Stomach (tissue), 4 donors: ENCODE data around the gene ATP7A.

Source experiments
- EP300 ChIP-seq: sonication (generic); formaldehyde crosslinking; IDR thresholded peaks from one replicate; pipeline ENCODE4 v1.6.1; 2017; ENCODE audit warnings: antibody characterized with exemption
- POLR2A ChIP-seq, 4 donors: fragments of 450-650 bp; IDR thresholded peaks; one replicate each; pipeline ENCODE4 v1.6.1; 2016; ENCODE audit warnings: antibody characterized with exemption in 4 of 4, control low read depth in 2 of 4, mild to moderate bottlenecking in 1 of 4, moderate library complexity in 1 of 4
- POLR2AphosphoS5 ChIP-seq, 3 donors: sonication (generic); formaldehyde crosslinking; IDR thresholded peaks; one replicate each; pipeline ENCODE4 v1.6.1; 2016; ENCODE audit warnings: antibody characterized with exemption in 3 of 3
- TF ChIP-seq, protein P1 (sequence below), 7 experiments: fragments of 450-650 bp in 4 of 7; fragments of 200-600 bp in 3 of 7; sonication (generic) in 3 of 7; IDR thresholded peaks; one replicate each; pipeline ENCODE4 v1.5.1; 2016 to 2019; ENCODE audit warnings: antibody characterized with exemption in 7 of 7, control low read depth in 2 of 7, mild to moderate bottlenecking in 1 of 7

DNA sequence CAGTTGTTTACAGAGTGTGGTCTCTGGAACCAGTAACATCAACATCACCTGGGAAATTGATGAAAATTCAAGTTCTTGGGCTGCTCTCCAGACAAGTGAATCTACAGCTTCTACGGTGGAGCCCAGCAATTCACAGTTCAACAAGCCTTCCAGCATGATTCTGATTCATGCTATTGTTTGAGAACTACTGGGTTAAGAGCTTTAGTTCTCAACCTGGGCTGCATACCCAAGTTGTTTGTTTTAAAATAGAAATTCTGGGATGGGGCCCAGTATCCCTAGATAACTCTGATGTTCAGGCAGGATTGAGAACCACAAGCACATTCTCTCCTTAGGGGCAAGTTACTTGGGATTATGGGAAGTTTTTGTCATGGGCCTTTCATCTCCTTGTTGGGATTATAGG is 155.6 kb downstream of the ATP7A start:
- TF ChIP-seq, protein P1, sequence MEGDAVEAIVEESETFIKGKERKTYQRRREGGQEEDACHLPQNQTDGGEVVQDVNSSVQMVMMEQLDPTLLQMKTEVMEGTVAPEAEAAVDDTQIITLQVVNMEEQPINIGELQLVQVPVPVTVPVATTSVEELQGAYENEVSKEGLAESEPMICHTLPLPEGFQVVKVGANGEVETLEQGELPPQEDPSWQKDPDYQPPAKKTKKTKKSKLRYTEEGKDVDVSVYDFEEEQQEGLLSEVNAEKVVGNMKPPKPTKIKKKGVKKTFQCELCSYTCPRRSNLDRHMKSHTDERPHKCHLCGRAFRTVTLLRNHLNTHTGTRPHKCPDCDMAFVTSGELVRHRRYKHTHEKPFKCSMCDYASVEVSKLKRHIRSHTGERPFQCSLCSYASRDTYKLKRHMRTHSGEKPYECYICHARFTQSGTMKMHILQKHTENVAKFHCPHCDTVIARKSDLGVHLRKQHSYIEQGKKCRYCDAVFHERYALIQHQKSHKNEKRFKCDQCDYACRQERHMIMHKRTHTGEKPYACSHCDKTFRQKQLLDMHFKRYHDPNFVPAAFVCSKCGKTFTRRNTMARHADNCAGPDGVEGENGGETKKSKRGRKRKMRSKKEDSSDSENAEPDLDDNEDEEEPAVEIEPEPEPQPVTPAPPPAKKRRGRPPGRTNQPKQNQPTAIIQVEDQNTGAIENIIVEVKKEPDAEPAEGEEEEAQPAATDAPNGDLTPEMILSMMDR (IDR thresholded peaks at IDR 0.05), result no peak
- TF ChIP-seq EP300 (no peak), POLR2A (IDR thresholded peaks at IDR 0.05) (no peak), POLR2AphosphoS5 (IDR thresholded peaks at IDR 0.05) (no peak)
